Caco-2 (cell line): ENCODE results near the gene KLF13. TPM values are rescaled to one million over a fixed set of nuclear protein-coding genes. Genes with fewer than 3 reads are reported as not detected.

Source experiments
- BruUV-seq: library from RNA; stranded (reverse); fragments of 400-500 nt; replicated peaks from 2 replicates; lab custom pipeline; 2021; lab: Mats Ljungman, UMichigan
- CTCF ChIA-PET: fragments of 300-600 bp; sonication (Branson Sonifier 250); formaldehyde crosslinking; loops from one replicate; lab custom pipeline; 2022; ENCODE audit warnings: antibody characterized with exemption; lab: Charles Lee
- POLR2A ChIA-PET: fragments of 300-600 bp; sonication (Branson Sonifier 250); formaldehyde crosslinking; loops from one replicate; lab custom pipeline; 2022; ENCODE audit warnings: antibody characterized with exemption; lab: Charles Lee
- DNase-seq, 2 experiments: peaks; one replicate each; pipeline versions ENCODE4 v3.0.0 to v3.0.0-alpha.2; 2020 to 2022
- H3K27me3 ChIP-seq: replicated peaks from 2 replicates; pipeline ENCODE4 v1.6.0; 2011; ENCODE audit warnings: low read length; ENCODE audit not compliant: control insufficient read depth, insufficient read depth
- H3K36me3 ChIP-seq: 2 replicates; pipeline ENCODE4 v1.5.1; 2011; ENCODE audit warnings: low read length; ENCODE audit not compliant: control insufficient read depth, insufficient read depth
- H3K4me1 ChIP-seq: fragments of 250-450 bp; sonication (Bioruptor Pico); 2 replicates; pipeline ENCODE4 v1.5.1; 2020; ENCODE audit warnings: mild to moderate bottlenecking
- H3K4me3 ChIP-seq: 2 replicates; pipeline ENCODE4 v1.5.1; 2011; ENCODE audit warnings: low read depth, mild to moderate bottlenecking, control low read depth, low read length
- H3K9me3 ChIP-seq: fragments of 250-450 bp; sonication (Bioruptor Pico); 2 replicates; pipeline ENCODE4 v1.5.1; 2020; ENCODE audit warnings: mild to moderate bottlenecking, moderate library complexity
- H3K27ac Mint-ChIP-seq: one replicate; pipeline ENCODE4 v1.8.0; 2022; ENCODE audit warnings: mixed read lengths; ENCODE audit not compliant: unreplicated experiment
- H3K27me3 Mint-ChIP-seq: one replicate; pipeline ENCODE4 v1.8.0; 2022; ENCODE audit warnings: mixed read lengths; ENCODE audit not compliant: insufficient read depth, unreplicated experiment
- H3K36me3 Mint-ChIP-seq: one replicate; pipeline ENCODE4 v1.8.0; 2022; ENCODE audit warnings: mild to moderate bottlenecking, mixed read lengths; ENCODE audit not compliant: insufficient read depth, unreplicated experiment
- H3K4me1 Mint-ChIP-seq: one replicate; pipeline ENCODE4 v1.8.0; 2022; ENCODE audit warnings: low read depth, mixed read lengths; ENCODE audit not compliant: unreplicated experiment
- H3K4me3 Mint-ChIP-seq: one replicate; pipeline ENCODE4 v1.8.0; 2022; ENCODE audit warnings: mild to moderate bottlenecking, moderate library complexity, mixed read lengths; ENCODE audit not compliant: unreplicated experiment
- H3K9me3 Mint-ChIP-seq: one replicate; pipeline ENCODE4 v1.8.0; 2022; ENCODE audit warnings: mixed read lengths; ENCODE audit not compliant: unreplicated experiment
- intact Hi-C: fragments of 100-400 bp; cut with micrococcal nuclease; formaldehyde crosslinking; loops from one replicate; pipeline ENCODE4 v1.10.0; 2022; ENCODE audit not compliant: unreplicated experiment
- total RNA-seq: library from RNA; stranded (reverse); gene quantifications from 2 replicates; pipeline ENCODE4 v1.2.3, GENCODE V29; 2022
- TF ChIP-seq, protein P1 (sequence below), 2 experiments: fragments of 200-600 bp in 1 of 2; IDR thresholded peaks; 1 replicate in 1 of 2; 2 replicates in 1 of 2; pipeline versions ENCODE4 v1.5.1 to v1.8.0; 2011 to 2022; ENCODE audit warnings: antibody characterized with exemption in 1 of 2, control low read depth in 1 of 2, inconsistent platforms in 1 of 2, low read depth in 1 of 2, low read length in 1 of 2, mild to moderate bottlenecking in 1 of 2, moderate library complexity in 1 of 2; ENCODE audit not compliant: insufficient read depth in 1 of 2, severe bottlenecking in 1 of 2, unreplicated experiment in 1 of 2

KLF13 gene
- total RNA-seq, 1 experiment from 2014 or later = 18.8 TPM

DNA sequence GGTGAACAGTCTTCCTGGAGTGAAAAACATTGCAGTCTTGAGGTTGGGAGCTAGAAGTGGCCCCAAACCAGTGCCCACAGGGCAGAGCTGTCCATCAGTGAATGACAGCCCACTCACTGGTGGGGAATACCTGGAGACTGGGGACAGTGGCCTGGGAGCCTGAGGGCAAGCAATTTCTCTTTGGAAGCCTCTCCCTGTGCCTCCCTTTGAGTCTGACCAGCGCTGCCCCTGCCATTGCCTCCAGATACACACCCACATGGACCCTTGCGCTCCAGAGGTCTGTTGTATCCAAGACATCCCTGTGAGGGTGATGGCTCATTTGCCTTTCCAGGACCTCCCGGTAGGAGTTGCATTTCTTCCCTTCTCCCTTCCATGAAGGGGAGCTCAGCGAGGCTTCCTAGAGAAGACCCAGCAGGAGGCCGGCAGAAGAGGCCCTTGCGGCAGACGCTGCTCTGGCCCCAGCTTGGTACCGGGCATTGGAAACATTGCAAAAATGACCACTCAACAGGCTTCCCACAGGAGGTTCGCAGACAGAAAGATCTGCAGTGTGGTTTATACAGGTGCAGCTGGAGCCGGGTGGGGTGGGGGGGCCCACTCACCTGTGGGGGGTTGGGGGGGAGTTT is 38.5 kb downstream of the KLF13 start:
- Mint-ChIP-seq H3K4me1 (no peaks in the 10 kb centered on the region), H3K27ac (no peak overlapping the region), H3K36me3 (no peaks in the 10 kb centered on the region), H3K4me3 (no peak overlapping the region), H3K9me3 (no peaks in the 10 kb centered on the region), H3K27me3 (no peaks in the 10 kb centered on the region)
- Histone ChIP-seq H3K4me3 (no peak overlapping the region), H3K27me3 (no peaks in the 10 kb centered on the region), H3K4me1 (0 out of 2 replicates have a peak, but pooled peaks cover 10% of the 10 kb centered on the region), H3K36me3 (no peaks in the 10 kb centered on the region), H3K9me3 (no peaks in the 10 kb centered on the region)
- ChIA-PET CTCF (interaction anchor here (2.4 kb wide), 1 partner anchor 70 kb away, joined by 20 read pairs; no protein-coding TSS in a partner anchor), POLR2A (no interaction called here)
- DNase-seq = no peak
- no TSS peak for BruUV-seq
- TF ChIP-seq, protein P1, sequence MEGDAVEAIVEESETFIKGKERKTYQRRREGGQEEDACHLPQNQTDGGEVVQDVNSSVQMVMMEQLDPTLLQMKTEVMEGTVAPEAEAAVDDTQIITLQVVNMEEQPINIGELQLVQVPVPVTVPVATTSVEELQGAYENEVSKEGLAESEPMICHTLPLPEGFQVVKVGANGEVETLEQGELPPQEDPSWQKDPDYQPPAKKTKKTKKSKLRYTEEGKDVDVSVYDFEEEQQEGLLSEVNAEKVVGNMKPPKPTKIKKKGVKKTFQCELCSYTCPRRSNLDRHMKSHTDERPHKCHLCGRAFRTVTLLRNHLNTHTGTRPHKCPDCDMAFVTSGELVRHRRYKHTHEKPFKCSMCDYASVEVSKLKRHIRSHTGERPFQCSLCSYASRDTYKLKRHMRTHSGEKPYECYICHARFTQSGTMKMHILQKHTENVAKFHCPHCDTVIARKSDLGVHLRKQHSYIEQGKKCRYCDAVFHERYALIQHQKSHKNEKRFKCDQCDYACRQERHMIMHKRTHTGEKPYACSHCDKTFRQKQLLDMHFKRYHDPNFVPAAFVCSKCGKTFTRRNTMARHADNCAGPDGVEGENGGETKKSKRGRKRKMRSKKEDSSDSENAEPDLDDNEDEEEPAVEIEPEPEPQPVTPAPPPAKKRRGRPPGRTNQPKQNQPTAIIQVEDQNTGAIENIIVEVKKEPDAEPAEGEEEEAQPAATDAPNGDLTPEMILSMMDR (IDR thresholded peaks at IDR 0.05; ENCODE audit: insufficient read depth in 1 of 2, low read depth in 1 of 2, low read length in 1 of 2, severe bottlenecking in 1 of 2, unreplicated experiment in 1 of 2) = no peak
- intact Hi-C loops = no loop called here

DNA sequence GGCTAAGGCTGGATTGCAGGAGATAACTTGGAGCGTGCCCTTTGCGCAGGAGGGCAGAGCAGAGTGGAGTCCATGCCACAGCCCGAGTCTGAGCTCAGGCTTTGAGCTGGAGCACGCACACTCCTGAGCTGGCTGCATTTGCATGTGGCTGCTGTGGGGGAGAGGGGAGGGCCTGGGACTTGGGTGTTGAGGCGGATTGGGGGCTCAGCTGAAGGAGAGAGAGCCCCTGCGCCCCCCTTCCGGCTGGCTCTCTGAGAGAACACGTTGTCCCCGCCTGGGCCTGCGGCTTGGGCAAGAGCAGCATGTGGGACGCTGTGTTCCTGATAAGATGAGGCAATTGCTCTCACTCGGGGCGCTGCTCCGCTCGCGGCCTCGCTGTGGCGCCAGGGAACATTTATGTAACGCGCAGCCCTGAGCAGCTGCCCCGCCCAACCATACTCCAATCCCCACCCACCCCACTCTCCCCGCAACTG is 39.1 kb downstream of the KLF13 start:
- no TSS peak for BruUV-seq
- Histone ChIP-seq H3K4me3 (no peak overlapping the region), H3K27me3 (no peaks in the 10 kb centered on the region), H3K36me3 (no peaks in the 10 kb centered on the region), H3K4me1 (0 out of 2 replicates have a peak, but pooled peaks cover 10% of the 10 kb centered on the region), H3K9me3 (no peaks in the 10 kb centered on the region)
- no peaks in the 10 kb centered on the region for H3K36me3 Mint-ChIP-seq
- ChIA-PET POLR2A (no interaction called here), CTCF (interaction anchor here (2.4 kb wide), 1 partner anchor 69 kb away, joined by 20 read pairs; no protein-coding TSS in a partner anchor)
- TF ChIP-seq, protein P1 (IDR thresholded peaks at IDR 0.05; ENCODE audit: insufficient read depth in 1 of 2, low read depth in 1 of 2, low read length in 1 of 2, severe bottlenecking in 1 of 2, unreplicated experiment in 1 of 2) = no peak
- no peak for DNase-seq
- H3K9me3 Mint-ChIP-seq = no peaks in the 10 kb centered on the region
- H3K27ac Mint-ChIP-seq = no peak overlapping the region
- H3K4me1 Mint-ChIP-seq = no peaks in the 10 kb centered on the region
- intact Hi-C loops = no loop called here
- H3K4me3 Mint-ChIP-seq = no peak overlapping the region
- no peaks in the 10 kb centered on the region for H3K27me3 Mint-ChIP-seq

DNA sequence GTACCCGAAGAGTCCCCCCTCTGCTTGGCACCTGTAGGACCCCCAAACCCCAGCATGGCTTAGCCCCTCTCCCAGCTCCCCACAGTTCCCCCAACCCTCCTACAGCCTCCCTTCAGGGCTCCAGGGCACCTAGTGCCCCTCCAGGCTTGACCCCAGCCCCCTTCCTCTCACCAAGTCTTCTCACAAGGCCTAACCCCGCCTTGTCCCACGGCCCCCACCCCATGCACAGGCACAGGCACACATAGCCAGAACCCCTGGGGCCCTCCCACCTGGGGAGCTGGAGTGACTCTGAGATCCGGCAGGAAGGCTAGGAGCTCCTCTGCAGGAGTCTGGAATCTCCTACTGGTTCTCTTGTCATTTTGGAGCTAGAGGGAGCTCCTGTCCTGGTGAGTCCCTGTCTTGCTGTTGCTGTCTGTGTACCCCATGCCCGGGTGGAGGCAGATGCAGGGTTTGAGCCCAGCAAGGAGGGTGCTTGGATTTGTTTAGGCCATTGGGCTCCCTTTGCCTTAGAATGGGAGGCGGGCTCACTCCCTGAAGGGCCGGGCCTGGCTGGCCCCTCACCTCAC is 39.6 kb downstream of the KLF13 start:
- H3K27me3 ChIP-seq = no peaks in the 10 kb centered on the region
- no peaks in the 10 kb centered on the region for H3K9me3 Mint-ChIP-seq
- no peak overlapping the region for H3K27ac Mint-ChIP-seq
- TF ChIP-seq, protein P1 (IDR thresholded peaks at IDR 0.05; ENCODE audit: insufficient read depth in 1 of 2, low read depth in 1 of 2, low read length in 1 of 2, severe bottlenecking in 1 of 2, unreplicated experiment in 1 of 2) = peak in 1 of 2 experiments; percentile 3
- intact Hi-C loops = no loop called here
- H3K36me3 Mint-ChIP-seq = no peaks in the 10 kb centered on the region
- H3K9me3 ChIP-seq = no peaks in the 10 kb centered on the region
- H3K27me3 Mint-ChIP-seq = no peaks in the 10 kb centered on the region
- H3K4me3 ChIP-seq = no peak overlapping the region
- ChIA-PET CTCF (interaction anchor here (2.4 kb wide), 1 partner anchor 69 kb away, joined by 20 read pairs; no protein-coding TSS in a partner anchor), POLR2A (no interaction called here)
- DNase-seq = no peak
- BruUV-seq = no TSS peak
- no peaks in the 10 kb centered on the region for H3K4me1 Mint-ChIP-seq
- no peak overlapping the region for H3K4me3 Mint-ChIP-seq
- 0 out of 2 replicates have a peak, but pooled peaks cover 10% of the 10 kb centered on the region for H3K4me1 ChIP-seq
- no peaks in the 10 kb centered on the region for H3K36me3 ChIP-seq
